ENCODE results near the gene PDZD2. TPM values are rescaled to one million over a fixed set of nuclear protein-coding genes. Genes with fewer than 3 reads are reported as not detected.

PDZD2 gene
- total RNA-seq, 4 donors from 2014 or later, result 2.8 to 5.3 (median 4.0) TPM

GRCh38 chr5:32094691-32095090 is 455.8 kb downstream of the PDZD2 start:
- Histone ChIP-seq H3K27me3 (no peaks in the 10 kb centered on the region), H3K27ac (peak overlapping the region in 3 of 4 donors; percentile 7 to 52 (median 10)), H3K4me3 (no peak overlapping the region), H3K4me1 (peaks cover 15 to 22% of the 10 kb centered on the region in 2 donors), H3K9me3 (no peaks in the 10 kb centered on the region), H3K36me3 (no peaks in the 10 kb centered on the region)
- no peak for ATAC-seq
- intact Hi-C loops (cut with DNase I; ENCODE audit: low total_unique reads) (loop anchor here (5.0 kb wide), 1 partner anchor 562 kb away; the partner anchor contains the start of genes C5orf22 and DROSHA), in situ Hi-C loops (cut with MboI; ENCODE audit: low sequenced_read_pairs in 4 of 4) (loop anchor here (5.0 to 25.0 kb wide), 4 partner anchors 270 to 510 kb away; no protein-coding TSS in a partner anchor)
- no peak for DNase-seq
- TF ChIP-seq, protein P1, sequence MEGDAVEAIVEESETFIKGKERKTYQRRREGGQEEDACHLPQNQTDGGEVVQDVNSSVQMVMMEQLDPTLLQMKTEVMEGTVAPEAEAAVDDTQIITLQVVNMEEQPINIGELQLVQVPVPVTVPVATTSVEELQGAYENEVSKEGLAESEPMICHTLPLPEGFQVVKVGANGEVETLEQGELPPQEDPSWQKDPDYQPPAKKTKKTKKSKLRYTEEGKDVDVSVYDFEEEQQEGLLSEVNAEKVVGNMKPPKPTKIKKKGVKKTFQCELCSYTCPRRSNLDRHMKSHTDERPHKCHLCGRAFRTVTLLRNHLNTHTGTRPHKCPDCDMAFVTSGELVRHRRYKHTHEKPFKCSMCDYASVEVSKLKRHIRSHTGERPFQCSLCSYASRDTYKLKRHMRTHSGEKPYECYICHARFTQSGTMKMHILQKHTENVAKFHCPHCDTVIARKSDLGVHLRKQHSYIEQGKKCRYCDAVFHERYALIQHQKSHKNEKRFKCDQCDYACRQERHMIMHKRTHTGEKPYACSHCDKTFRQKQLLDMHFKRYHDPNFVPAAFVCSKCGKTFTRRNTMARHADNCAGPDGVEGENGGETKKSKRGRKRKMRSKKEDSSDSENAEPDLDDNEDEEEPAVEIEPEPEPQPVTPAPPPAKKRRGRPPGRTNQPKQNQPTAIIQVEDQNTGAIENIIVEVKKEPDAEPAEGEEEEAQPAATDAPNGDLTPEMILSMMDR (IDR thresholded peaks at IDR 0.05 in 4 of 5, conservative IDR thresholded peaks at IDR 0.05 in 1 of 5), result no peak
- TF ChIP-seq POLR2A (IDR thresholded peaks at IDR 0.05), result no peak

- no peaks in the 10 kb centered on the region for H3K9me3 ChIP-seq
- ATAC-seq (peak; percentile 44 to 45), DNase-seq (no peak)
- TF ChIP-seq, protein P1 (IDR thresholded peaks at IDR 0.05 in 4 of 5, conservative IDR thresholded peaks at IDR 0.05 in 1 of 5), result no peak
- no peak for TF ChIP-seq POLR2A (IDR thresholded peaks at IDR 0.05)
- peaks cover 15 to 24% of the 10 kb centered on the region in 2 donors for H3K4me1 ChIP-seq
- no peaks in the 10 kb centered on the region for H3K27me3 ChIP-seq
- peaks cover 0 to 2% of the 10 kb centered on the region in 2 donors for H3K36me3 ChIP-seq
- H3K27ac ChIP-seq, result peak overlapping the region; percentile 7 to 52 (median 9)
- no peak overlapping the region for H3K4me3 ChIP-seq
- in situ Hi-C loops (cut with MboI; ENCODE audit: low sequenced_read_pairs in 4 of 4) (loop anchor here in 3 of 4 donors (10.0 to 25.0 kb wide), 3 partner anchors 270 to 510 kb away; no protein-coding TSS in a partner anchor), intact Hi-C loops (cut with DNase I; ENCODE audit: low total_unique reads) (no loop called here)
These were observed 456.3 kb downstream of the PDZD2 start for GRCh38 chr5:32095261-32095671.

DNA sequence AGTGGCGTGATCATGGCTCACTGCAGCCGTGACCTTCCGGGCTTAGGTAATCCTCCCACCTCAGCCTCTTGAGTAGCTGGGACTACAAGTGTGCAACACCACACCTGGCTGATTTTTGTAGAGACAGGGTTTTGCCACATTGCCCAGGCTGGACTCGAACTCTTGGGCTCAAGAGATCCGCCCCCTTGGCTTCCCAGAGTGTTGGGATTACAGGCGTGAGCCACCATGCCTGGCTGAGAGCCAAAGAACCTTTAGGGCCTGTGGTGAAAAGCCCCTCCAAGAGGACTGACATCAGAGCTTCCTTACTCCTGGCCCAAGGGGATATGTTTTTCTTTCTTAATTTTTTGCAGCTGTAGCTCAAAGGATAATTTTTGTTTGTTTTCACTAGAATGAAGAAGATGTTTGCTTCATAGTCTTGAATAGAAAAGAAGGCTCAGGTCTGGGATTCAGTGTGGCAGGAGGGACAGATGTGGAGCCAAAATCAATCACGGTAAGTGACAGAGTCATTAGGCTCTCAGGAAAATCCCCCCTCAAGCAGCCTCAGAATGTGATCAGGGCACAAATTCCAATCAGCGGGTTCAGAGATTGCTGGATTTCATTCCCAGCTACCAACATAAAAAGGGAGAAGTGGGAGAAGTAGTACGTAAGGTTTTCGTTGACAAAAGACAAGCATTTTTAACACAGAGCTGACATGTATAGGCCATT is 458.1 kb downstream of the PDZD2 start:
- Histone ChIP-seq H3K4me3 (no peak overlapping the region), H3K27me3 (no peaks in the 10 kb centered on the region), H3K4me1 (peaks cover 15 to 24% of the 10 kb centered on the region in 2 donors), H3K36me3 (peaks cover 0 to 14% of the 10 kb centered on the region in 2 donors), H3K27ac (no peak overlapping the region), H3K9me3 (no peaks in the 10 kb centered on the region)
- ATAC-seq, result no peak
- intact Hi-C loops (cut with DNase I; ENCODE audit: low total_unique reads) (no loop called here), in situ Hi-C loops (cut with MboI; ENCODE audit: low sequenced_read_pairs in 4 of 4) (loop anchor here in 3 of 4 donors (10.0 to 25.0 kb wide), 3 partner anchors 272 to 512 kb away; no protein-coding TSS in a partner anchor)
- TF ChIP-seq POLR2A (IDR thresholded peaks at IDR 0.05), result no peak
- TF ChIP-seq, protein P1 (IDR thresholded peaks at IDR 0.05 in 4 of 5, conservative IDR thresholded peaks at IDR 0.05 in 1 of 5), result no peak
- DNase-seq, result no peak

DNA sequence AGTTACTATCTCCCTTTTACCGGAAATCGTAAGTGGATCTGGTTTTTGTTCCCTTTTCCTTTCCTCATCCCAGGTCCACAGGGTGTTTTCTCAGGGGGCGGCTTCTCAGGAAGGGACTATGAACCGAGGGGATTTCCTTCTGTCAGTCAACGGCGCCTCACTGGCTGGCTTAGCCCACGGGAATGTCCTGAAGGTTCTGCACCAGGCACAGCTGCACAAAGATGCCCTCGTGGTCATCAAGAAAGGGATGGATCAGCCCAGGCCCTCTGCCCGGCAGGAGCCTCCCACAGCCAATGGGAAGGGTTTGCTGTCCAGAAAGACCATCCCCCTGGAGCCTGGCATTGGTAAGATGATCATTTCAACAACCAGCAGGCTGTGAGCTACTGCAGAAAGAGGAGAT is 459.4 kb downstream of the PDZD2 start:
- Histone ChIP-seq H3K27me3 (no peaks in the 10 kb centered on the region), H3K36me3 (peaks cover 0 to 26% of the 10 kb centered on the region in 2 donors), H3K4me1 (peaks cover 5 to 14% of the 10 kb centered on the region in 2 donors), H3K27ac (peak overlapping the region in 3 of 4 donors; percentile 19 to 53 (median 52)), H3K4me3 (no peak overlapping the region), H3K9me3 (no peaks in the 10 kb centered on the region)
- in situ Hi-C loops (cut with MboI; ENCODE audit: low sequenced_read_pairs in 4 of 4) (loop anchor here in 3 of 4 donors (10.0 to 25.0 kb wide), 3 partner anchors 273 to 513 kb away; no protein-coding TSS in a partner anchor), intact Hi-C loops (cut with DNase I; ENCODE audit: low total_unique reads) (no loop called here)
- ATAC-seq (no peak), DNase-seq (no peak)
- TF ChIP-seq, protein P1 (IDR thresholded peaks at IDR 0.05 in 4 of 5, conservative IDR thresholded peaks at IDR 0.05 in 1 of 5), result no peak
- no peak for TF ChIP-seq POLR2A (IDR thresholded peaks at IDR 0.05)

All from gastrocnemius medialis (tissue), 4 donors.